HG03432 (cell line): ENCODE data around the gene FIBP.

Experiments used
- ATAC-seq: cut with Tn5 transposase; IDR thresholded peaks from one replicate; pipeline ENCODE4 v1.9.1; 2021; ENCODE audit warnings: mild to moderate bottlenecking, moderate library complexity; ENCODE audit not compliant: unreplicated experiment

FIBP gene

DNA sequence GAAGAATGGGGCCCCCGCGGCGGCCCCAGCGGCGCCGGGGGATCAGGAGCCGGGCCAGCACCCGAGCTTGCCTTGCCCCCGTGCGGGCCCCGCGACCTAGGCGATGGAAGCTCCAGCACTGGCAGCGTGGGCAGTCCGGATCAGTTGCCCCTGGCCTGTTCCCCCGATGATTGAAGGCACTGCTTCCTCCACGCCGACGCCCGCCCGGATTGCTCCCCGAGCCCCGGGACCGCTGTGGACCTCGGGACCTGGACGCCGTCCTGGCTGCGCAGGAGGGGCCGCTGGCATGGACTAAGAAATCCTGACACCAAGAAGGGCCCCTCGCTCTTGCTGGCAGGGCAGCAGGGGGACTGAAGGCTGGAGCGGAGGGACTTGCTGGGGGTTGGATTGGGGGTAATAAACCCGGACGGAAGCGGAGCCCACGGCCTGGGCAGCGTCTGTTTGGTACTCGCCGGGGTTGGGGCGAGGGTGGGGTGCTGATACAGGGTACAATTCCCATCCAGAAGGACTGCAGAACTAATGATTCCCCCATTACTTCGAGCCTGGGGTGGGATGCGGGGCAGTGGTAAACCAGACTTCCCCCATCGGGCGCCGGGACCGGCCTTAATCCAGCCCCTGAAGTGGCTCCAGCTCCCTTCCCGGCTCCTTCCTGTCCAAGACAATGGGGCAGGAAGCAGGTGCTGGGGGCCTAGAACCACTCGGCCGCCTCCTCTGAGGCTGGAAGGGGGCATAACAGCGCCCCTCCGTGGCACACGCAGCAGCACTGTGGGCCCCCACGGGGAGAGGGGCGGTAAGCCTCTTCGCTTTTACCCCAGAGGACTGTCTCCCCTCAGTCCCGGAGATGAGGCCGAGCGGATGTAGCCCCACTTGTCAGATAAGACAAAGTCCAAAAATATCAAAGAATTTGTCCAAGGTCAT lies 3.2 kb upstream of the FIBP start:
- no peak for ATAC-seq

DNA sequence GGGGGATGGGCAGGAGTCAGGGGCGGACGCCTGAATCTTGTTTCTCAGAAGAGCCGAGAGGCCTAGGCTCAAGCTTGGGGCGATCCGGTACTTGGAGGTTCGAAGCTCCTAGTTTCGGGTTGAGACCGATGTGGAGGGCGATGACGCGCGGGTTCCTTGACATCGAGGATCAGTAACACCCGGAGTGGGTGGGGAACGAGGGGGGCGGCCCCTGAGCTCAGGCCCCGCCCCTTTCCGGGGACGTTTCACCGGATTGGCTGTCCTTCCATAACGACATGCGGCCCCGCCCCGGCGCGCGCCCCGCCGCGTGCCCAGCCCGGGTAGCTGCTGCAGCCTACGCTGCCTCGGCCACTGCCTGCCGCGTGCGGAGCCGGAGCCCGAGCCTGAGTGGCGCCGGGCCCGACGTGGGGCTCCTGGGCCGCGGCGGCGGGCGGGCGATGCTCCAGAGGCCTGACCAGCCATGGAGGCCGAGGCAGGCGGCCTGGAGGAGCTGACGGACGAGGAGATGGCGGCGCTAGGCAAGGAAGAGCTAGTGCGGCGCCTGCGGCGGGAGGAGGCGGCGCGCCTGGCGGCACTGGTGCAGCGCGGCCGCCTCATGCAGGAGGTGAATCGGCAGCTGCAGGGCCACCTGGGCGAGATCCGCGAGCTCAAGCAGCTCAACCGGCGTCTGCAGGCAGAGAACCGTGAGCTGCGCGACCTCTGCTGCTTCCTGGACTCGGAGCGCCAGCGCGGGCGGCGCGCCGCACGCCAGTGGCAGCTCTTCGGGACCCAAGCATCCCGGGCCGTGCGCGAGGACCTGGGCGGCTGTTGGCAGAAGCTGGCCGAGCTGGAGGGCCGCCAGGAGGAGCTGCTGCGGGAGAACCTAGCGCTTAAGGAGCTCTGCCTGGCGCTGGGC lies 2.3 kb upstream of the FIBP start, which contains the start of gene CCDC85B:
Gene CCDC85B (plus strand): TSS at position 350 of the 895 bp plus-strand sequence. CDS start 111 bp downstream, at position 461.
- peak; percentile 51 for ATAC-seq

DNA sequence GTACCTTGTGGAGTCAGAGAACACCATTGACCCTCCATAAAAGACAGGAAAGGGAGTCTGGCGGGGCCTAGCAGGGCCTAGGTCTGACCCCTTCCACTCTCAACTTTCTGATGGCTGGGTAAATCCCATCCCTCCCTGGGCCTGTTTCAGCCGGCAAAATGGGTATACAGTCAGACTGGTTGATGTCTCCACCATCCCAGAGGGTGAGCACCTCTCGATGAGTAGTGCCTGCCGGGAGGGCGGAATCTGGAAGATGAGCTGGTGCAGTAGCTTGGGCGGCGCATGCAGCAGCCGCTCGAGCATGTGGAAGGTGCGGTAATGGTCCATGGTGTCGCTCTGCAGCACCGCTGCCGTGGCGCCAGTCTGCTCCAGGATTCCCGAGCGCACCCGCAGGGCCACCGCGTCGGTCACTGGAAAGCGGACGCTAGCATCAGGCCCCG lies 528 bp downstream of the FIBP start:
- ATAC-seq = peak; percentile 1

DNA sequence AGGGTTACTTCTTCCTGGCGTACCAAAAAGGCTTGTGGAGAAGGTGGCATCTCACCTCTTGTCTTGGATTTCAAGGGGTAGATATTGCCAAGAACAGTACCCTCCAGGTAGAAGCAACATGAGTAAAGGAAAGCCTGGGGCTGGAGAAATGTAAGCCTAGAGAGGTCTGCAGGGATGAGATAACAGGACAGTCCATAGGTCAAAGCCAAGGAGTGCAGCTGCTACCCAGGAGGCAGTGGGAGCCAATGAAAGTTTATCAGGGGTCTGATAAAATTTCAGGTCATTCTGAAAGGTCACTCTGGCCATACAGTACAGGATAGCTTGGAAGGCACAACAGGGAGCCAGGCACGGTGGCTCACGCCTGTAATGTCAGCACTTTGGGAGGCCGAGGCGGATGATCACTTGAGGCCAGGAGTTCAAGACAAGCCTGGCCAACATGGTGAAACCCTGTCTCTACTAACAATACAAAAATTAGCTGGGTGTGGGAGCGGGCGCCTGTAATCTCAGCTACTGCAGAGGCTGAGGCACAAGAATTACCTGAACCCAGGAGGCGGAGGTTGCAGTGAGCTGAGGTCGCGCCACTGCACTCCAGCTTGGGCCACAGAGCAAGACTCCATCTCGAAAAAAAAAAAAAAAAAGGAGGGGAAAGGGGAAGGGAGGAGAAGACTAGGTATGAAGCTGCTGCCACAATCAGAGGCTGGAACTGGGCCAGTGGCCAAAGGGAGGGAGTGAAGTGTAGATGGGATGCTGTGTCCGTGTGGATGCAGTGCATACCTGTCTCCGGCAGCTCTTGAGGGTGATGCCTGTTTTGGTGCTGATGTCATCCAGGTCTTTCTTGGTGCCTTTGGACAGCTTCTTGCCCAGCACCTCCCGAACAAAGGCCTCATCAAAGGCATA lies 1.2 kb downstream of the FIBP start:
- no peak for ATAC-seq

DNA sequence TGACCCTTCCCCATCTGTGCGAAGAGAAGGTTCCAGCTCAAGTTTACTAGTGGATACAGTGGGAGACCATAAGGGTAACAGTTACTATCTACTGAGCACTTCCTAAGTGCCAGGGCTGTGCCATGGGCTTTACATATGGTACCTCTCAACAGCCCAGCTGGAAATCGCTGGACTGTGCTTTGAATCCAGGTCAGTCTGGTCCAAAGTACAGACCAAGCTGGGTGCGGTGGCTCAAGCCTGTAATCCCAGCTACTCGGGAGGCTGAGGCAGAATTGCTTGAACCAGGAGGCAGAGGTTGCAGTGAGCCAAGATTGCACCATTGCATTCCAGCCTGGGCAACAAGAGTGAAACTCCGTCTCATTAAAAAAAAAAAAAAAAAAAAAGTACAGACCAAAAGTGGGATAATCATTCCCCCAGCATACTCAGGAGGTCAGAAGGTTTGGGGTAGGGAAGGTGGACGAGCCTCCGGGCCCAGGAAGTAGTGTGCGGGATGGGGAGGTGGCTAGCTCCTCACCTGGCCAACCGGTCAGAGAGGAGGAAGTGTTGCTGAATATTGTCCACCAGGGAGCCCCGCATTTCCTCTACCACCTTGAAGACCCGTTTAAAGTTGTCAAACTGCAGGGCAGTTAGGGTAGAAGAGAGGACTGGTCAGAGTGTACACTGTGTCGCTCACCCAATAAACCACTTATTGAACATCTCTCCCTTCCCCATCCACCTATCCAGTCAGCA lies 2.3 kb downstream of the FIBP start:
- no peak for ATAC-seq

DNA sequence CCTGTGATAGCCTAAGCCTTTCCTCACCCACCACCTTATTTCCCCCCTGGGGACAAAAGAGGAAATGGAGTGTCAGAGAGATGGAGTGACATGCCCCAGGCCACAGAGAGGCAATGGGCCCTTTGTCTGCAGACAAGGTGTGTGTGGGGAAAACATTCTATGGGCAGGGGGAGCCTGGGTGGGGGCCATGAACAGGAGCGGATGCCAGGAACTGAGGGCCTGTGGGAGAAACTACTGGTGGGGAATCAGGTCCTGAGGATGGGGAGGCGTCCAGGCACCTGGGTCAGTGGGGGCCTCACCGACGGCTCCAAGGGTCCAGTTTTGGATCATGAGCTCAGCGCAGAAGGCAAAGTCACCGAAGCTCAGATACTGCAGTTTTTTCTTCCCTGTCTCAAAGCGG lies 3.0 kb downstream of the FIBP start:
- no peak for ATAC-seq

DNA sequence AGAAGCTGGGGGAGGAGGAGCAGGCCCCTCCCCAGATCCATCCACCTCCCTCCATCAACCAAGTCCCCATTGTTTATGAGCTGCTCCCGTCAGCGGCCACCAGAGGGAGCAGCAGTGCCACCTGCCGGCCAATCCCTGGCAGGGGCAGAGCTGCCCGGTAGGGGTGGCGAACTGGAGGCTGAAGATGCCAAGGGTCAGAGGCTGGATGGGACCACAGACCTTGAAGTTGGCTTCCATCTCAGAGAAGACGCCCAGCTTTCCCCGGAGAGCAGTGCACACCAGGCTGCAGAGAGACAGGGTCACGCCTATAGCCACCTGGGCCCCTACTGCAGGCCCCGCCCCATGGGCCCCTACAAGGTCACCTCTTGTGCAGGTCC lies 3.6 kb downstream of the FIBP start:
- ATAC-seq = no peak

DNA sequence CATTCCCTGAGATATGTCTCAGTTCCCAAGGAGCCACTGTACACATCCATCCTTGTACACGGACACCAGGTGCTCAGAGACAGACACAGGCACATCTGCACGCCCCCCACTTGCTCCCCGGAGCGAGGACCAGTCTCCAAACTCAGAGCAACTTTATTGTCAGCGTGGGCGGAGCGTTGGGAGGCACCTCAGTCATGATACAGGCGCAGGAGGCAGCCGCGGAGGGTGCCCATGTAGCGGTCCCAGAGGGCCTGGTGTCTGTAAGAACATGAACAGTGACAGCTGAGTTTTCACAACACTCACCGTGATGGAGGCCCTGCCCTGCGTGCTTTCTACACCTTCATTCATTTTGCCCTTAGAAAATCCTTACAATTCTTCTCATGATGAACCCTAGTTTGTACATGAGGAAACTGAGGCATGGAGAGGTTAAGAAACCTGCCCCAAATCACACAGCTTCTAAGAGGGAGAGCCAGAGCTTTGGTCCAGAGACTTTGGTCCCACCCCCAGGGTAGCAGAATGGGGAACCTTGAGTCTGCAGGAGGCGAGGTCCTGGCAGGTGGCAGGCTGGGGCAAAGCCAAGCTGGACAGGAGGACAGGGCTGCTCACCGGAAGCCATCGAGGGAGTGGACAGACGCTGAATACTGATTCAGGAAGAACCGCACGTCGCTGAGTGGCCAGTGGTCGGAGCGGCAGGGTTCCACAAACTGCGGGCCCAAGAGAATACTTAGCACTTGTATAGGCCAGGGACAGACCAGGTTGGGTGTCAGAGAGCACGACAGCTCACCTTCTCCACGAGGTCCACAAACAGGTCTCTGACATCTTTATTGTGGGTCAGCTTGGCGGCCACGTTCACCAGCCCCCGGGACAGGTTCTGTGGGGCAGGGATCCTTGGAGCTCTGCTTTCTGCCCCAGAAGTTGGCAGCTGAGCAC lies 4.2 kb downstream of the FIBP start:
- ATAC-seq = no peak

DNA sequence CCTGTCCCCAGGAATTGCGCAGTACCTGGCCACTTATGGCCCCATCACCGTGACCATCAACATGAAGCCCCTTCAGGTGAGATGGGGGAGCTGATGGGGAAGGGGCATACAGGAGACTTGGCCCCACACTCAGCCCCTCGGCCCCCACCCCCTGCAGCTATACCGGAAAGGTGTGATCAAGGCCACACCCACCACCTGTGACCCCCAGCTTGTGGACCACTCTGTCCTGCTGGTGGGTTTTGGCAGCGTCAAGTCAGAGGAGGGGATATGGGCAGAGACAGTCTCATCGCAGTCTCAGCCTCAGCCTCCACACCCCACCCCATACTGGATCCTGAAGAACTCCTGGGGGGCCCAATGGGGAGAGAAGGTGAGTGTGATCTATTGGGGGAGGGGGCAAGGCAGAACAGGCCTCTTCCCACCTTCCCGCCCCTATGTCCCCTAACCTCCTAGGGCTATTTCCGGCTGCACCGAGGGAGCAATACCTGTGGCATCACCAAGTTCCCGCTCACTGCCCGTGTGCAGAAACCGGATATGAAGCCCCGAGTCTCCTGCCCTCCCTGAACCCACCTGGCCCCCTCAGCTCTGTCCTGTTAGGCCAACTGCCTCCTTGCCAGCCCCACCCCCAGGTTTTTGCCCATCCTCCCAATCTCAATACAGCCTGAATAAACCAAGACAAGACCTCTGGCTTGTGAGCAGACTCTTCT lies 5.1 kb downstream of the FIBP start:
- no peak for ATAC-seq

DNA sequence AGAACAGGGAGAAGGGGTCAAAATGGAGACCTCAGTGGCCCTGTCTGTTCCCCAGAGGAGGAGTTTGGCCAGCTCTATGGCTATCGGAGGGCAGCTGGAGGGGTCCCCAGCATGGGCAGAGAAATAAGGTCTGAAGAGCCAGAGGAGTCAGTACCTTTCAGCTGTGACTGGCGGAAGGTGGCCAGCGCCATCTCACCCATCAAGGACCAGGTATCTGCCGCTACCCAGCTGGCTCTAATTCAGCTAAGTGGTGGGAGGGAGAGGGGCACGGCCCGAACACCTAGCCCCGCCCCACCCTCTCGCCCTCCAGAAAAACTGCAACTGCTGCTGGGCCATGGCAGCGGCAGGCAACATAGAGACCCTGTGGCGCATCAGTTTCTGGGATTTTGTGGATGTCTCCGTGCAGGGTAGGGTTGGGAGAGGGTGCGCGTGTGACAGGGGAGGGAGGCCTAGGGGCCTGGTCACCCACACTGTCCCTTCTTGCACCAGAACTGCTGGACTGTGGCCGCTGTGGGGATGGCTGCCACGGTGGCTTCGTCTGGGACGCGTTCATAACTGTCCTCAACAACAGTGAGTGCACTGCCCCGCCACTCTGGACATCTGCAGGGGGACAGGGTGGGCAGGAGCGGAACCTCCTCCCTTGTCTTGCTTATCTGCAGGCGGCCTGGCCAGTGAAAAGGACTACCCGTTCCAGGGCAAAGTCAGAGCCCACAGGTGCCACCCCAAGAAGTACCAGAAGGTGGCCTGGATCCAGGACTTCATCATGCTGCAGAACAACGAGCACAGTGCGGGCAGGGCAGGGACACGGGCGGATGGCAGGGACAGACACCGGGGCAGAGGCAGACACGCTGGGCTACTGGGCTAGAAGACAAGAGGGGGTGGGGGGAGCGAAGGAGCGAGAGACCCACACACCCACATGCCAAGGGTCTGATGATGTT lies 5.9 kb downstream of the FIBP start:
- no peak for ATAC-seq

DNA sequence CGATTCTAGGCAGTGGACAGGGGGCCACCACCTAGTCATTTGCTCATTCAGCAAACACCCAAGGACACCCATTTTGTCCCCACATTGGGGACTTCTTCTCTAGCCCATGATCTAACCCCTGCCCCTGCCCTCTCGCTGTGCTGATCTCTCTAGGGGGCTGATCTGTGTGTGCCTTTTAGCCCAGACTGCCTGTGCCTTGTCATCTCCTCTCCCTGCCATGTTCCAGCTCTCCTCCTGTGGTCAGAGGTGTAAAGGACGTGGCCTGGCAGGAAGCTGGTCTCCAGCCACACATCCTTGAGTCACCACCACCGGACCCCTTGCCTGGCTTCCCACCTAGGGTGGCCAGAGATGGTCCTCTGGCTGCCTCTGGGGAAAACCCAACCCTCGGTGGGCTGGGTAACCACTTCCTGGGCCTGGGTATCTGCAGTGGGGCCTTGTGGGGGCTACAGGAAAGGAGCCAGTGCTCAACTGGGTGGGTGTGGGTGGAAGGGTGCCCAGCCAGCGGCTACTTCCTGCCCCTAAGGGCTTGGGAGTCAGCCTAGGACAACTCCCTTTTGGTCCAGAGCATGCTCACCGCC lies 7.3 kb downstream of the FIBP start:
- ATAC-seq = no peak

DNA sequence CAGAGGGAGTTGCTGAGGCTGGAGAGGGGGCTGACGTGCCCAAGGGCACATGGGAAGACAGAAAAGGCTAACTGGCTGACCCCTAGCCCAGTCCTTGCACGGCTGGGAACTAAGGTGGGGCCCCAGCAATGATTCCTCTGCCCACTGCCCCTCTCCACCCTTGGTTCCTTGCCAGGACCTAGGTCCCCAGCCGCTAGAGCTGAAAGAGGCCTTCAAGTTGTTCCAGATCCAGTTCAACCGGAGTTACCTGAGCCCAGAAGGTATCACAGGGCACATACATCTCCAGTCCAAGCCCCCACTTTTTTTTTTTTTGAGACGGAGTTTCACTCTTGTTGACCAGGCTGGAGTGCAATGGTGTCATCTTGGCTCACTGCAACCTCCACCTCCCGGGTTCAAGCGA lies 8.2 kb downstream of the FIBP start:
- ATAC-seq = no peak

DNA sequence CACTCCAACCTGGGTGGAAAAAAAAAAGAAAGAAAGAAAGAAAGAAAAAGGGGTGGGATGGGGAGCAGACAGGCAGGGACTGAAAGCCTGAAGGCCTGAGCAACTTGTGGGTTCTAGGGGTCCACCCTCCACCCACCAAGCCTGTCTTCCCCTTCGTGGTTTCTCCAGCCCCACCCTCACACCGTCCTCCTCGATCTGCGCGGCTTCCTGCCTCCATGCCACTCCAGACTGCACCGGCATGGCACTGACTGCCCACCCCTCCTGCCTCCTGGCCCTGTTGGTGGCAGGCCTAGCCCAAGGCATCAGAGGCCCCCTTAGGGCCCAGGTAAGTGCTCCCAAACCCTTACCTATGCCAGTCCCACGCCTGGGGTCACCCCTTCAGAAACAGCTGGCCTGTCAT lies 8.7 kb downstream of the FIBP start, which contains the start of gene CTSW:
Gene CTSW (plus strand): TSS at position 221 of the 400 bp plus-strand sequence. CDS start 18 bp downstream, at position 239.
- ATAC-seq = no peak

DNA sequence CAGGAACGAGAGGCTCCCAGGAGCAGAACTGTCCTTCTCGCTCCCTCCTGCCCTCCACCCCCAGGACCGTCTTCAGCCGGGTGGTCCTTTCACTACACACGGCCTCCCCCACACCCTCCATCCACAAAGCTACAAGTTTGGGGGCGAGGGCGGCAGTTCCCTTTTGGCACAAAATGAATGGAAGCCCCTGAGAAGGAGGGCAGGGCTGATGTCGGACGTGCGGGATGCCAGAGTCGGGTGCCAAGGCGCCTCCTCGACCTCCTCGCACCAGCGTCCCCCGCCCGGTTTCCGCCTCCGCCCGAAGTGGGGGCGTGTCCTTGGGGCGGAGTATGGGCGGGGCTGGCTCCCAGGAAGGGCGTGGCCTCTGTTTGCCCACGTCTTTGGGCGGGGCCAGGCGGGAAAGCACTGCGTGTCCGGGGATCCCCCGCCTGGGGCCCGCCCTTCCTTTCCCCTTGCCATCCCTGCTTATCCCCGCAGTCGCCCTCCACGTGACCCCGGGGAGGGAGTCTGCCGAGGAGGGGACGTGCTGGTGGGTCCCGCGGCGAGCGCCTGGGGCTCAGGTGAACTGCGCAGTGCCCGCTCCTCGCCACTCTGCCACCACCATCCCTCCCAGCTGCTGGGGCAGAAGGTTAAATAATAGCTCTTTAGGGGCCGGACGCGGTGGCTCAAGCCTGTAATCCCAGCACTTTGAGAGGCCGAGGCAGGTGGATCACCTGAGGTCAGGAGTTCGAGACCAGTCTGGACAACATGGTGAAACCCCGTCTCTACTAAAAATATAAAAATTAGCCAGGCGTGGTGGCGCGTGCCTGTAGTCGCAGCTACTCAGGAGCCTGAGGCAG lies 14.7 kb downstream of the FIBP start:
- ATAC-seq = peak; percentile 81

DNA sequence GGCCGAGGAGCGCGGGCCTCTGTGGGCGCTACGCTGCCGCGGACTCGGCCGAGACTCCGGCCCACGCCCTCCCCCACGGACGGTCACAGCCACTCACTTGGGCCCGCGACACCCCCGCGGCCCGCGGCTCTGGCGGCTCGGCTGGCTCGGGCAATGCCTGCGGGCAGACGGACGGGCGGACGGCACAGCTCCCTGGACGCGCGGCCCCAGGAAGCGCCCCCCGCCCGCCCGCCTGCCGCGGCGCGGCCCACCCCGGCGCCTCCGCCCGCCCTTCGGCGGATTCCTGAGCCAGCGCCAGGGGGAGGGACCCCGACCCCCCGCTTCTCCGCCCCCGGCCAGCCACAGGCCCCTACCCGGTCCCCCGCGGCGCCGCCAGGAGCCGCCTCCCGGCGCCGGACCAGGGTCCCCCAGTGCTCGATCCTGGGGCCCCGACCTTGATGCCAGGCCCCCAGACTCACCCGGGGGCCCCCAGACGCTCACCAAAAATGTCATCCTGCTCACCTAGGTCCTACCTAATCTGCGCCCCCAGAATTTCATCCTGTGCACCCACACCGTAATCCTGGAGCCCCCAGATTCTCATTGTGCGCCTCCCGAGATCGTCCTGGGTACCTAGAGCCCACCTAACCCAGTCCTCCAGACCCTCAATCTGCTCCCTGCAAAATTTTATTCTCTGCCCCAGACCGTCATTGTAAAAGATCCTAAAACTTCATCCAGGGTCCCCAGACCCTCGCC lies 15.5 kb downstream of the FIBP start, which contains the start of gene EFEMP2:
Gene EFEMP2 (minus strand): TSS at position 215 of the 732 bp plus-strand sequence. CDS start 446 bp downstream, outside the sequence.
- ATAC-seq = no peak
